Progenitor cell of endocrine pancreas (in vitro differentiated cells): Measurements from ENCODE around the gene UBAC2. TPM values are rescaled to one million over a fixed set of nuclear protein-coding genes. Genes with fewer than 3 reads are reported as not detected.

Experiments
- DNase-seq: peaks from one replicate; pipeline ENCODE4 v3.0.0; 2021; ENCODE audit warnings: low spot score; ENCODE audit not compliant: unreplicated experiment
- H3K27ac Mint-ChIP-seq: 2 replicates; pipeline ENCODE4 v1.8.0; 2021; ENCODE audit warnings: mild to moderate bottlenecking, moderate library complexity, mixed read lengths
- H3K27me3 Mint-ChIP-seq: 2 replicates; pipeline ENCODE4 v1.8.0; 2021; ENCODE audit warnings: mixed read lengths
- H3K36me3 Mint-ChIP-seq: 2 replicates; pipeline ENCODE4 v1.8.0; 2022; ENCODE audit warnings: mixed read lengths; ENCODE audit not compliant: insufficient read depth
- H3K4me1 Mint-ChIP-seq: 2 replicates; pipeline ENCODE4 v1.8.0; 2021; ENCODE audit warnings: low read depth, mixed read lengths
- H3K4me3 Mint-ChIP-seq: 2 replicates; pipeline ENCODE4 v1.8.0; 2021; ENCODE audit warnings: low read depth, mild to moderate bottlenecking, moderate library complexity, mixed read lengths
- H3K9me3 Mint-ChIP-seq: 2 replicates; pipeline ENCODE4 v1.8.0; 2021; ENCODE audit warnings: low read depth, mixed read lengths
- CTCF ChIP-seq: fragments of 200-600 bp; sonication (generic); IDR thresholded peaks from one replicate; pipeline ENCODE4 v1.5.0; 2021; ENCODE audit warnings: antibody characterized with exemption, mild to moderate bottlenecking; ENCODE audit not compliant: unreplicated experiment
- total RNA-seq: library from RNA; stranded (reverse); gene quantifications from 2 replicates; pipeline ENCODE4 v1.2.1, GENCODE V29; 2021

UBAC2 gene
- total RNA-seq, 1 donor from 2014 or later, result 60.6 TPM

DNA sequence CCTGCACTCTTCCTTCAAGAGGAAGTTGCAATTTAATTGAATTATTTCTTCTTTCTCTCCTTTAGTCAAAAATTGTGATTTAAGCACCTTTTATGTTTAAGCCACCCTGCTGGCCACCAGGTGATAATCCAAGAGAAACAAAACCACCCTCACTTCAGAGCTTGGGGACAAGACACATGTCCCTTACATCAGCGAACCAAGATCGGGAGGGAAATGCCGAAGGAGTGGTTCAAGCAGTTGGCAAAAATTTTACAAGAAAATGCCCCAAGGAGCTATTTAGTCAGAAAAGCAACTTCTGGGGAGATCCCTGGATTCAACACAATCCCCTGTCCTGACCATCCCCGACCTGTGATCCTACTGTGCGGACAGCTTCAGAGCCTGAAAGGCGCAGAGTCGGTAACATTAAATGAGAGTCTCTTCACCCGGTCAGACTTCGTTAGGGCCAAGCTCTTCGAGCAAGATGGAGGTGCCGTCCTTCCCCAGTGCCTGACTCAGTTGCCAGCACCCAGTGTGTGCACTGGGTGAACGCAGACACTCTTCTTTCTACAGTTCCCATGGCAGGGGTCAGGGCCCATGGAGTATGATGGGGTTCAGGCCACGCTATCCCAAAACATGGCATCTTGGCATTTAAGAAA is 222.0 kb downstream of the UBAC2 start:
- no peak for DNase-seq
- Mint-ChIP-seq H3K27ac (no peak overlapping the region), H3K9me3 (no peaks in the 10 kb centered on the region), H3K4me1 (no peaks in the 10 kb centered on the region), H3K36me3 (no peaks in the 10 kb centered on the region), H3K27me3 (peaks cover 22% of the 10 kb centered on the region), H3K4me3 (no peak overlapping the region)
- TF ChIP-seq CTCF, result no peak

- no peak overlapping the region for H3K27ac Mint-ChIP-seq
- peaks cover 18% of the 10 kb centered on the region for H3K27me3 Mint-ChIP-seq
- H3K9me3 Mint-ChIP-seq, result no peaks in the 10 kb centered on the region
- no peak for DNase-seq
- no peak overlapping the region for H3K4me3 Mint-ChIP-seq
- no peaks in the 10 kb centered on the region for H3K36me3 Mint-ChIP-seq
- no peaks in the 10 kb centered on the region for H3K4me1 Mint-ChIP-seq
- TF ChIP-seq CTCF, result no peak
Measured at GRCh38 chr13:99425485-99426341, 225.1 kb downstream of the UBAC2 start.

- DNase-seq, result no peak
- no peak for TF ChIP-seq CTCF
- H3K4me3 Mint-ChIP-seq, result no peak overlapping the region
- no peaks in the 10 kb centered on the region for H3K4me1 Mint-ChIP-seq
- no peaks in the 10 kb centered on the region for H3K36me3 Mint-ChIP-seq
- H3K27me3 Mint-ChIP-seq, result peaks cover 20% of the 10 kb centered on the region
- H3K27ac Mint-ChIP-seq, result no peak overlapping the region
- peaks cover 5% of the 10 kb centered on the region for H3K9me3 Mint-ChIP-seq
Measured at GRCh38 chr13:99426426-99426825, 225.8 kb downstream of the UBAC2 start.

- DNase-seq, result no peak
- Mint-ChIP-seq H3K27me3 (peaks cover 17% of the 10 kb centered on the region), H3K9me3 (peaks cover 5% of the 10 kb centered on the region), H3K4me3 (no peak overlapping the region), H3K36me3 (no peaks in the 10 kb centered on the region), H3K27ac (no peak overlapping the region), H3K4me1 (peaks cover 2% of the 10 kb centered on the region)
- TF ChIP-seq CTCF, result no peak
Measured at GRCh38 chr13:99429670-99430069, 229.0 kb downstream of the UBAC2 start.

GRCh38 chr13:99431927-99432608 is 231.4 kb downstream of the UBAC2 start:
- Mint-ChIP-seq H3K4me3 (no peak overlapping the region), H3K4me1 (peaks cover 4% of the 10 kb centered on the region)
- no peak for DNase-seq

More at GRCh38 chr13:99431927-99432608, 231.4 kb downstream of the UBAC2 start:
- peaks cover 5% of the 10 kb centered on the region for H3K9me3 Mint-ChIP-seq
- H3K27me3 Mint-ChIP-seq, result peaks cover 17% of the 10 kb centered on the region
- H3K27ac Mint-ChIP-seq, result no peak overlapping the region
- H3K36me3 Mint-ChIP-seq, result no peaks in the 10 kb centered on the region
- TF ChIP-seq CTCF, result no peak
